Endodermal cell (in vitro differentiated cells): Measurements from ENCODE around the gene MERTK. TPM values are rescaled to one million over a fixed set of nuclear protein-coding genes. Genes with fewer than 3 reads are reported as not detected.
A peak's percentile ranks its signal among the peaks of the same experiment; 100 is the strongest.

Experiments
- DNase-seq: peaks from one replicate; pipeline ENCODE4 v3.0.0-alpha.2; 2017
- H3K27ac ChIP-seq: 2 replicates; pipeline ENCODE4 v1.5.1; 2013; ENCODE audit warnings: mild to moderate bottlenecking, low read depth, low read length, moderate library complexity
- H3K27me3 ChIP-seq: 2 replicates; pipeline ENCODE4 v1.6.1; 2013; ENCODE audit warnings: mild to moderate bottlenecking, low read length, moderate library complexity; ENCODE audit not compliant: insufficient read depth, control insufficient read depth, poor library complexity, severe bottlenecking
- H3K36me3 ChIP-seq: 2 replicates; pipeline ENCODE4 v1.7.0; 2013; ENCODE audit warnings: mild to moderate bottlenecking, low read length, moderate library complexity; ENCODE audit not compliant: control insufficient read depth, insufficient read depth
- H3K4me1 ChIP-seq: one replicate; pipeline ENCODE4 v1.7.0; 2013; ENCODE audit warnings: low read length; ENCODE audit not compliant: control insufficient read depth, insufficient read depth
- H3K4me3 ChIP-seq: 2 replicates; pipeline ENCODE4 v1.5.1; 2013; ENCODE audit warnings: mild to moderate bottlenecking, low read length, moderate library complexity
- H3K9ac ChIP-seq: 2 replicates; pipeline ENCODE4 v1.6.1; 2013; ENCODE audit warnings: mild to moderate bottlenecking, low read length, moderate library complexity; ENCODE audit not compliant: poor library complexity, severe bottlenecking; ENCODE audit errors: extremely low read depth
- H3K9me3 ChIP-seq: 2 replicates; pipeline ENCODE4 v1.6.1; 2013; ENCODE audit warnings: mild to moderate bottlenecking, low read length, moderate library complexity; ENCODE audit not compliant: control insufficient read depth
- H3K27ac Mint-ChIP-seq: 2 replicates; pipeline ENCODE4 v1.8.0; 2020; ENCODE audit warnings: mixed read lengths
- H3K27me3 Mint-ChIP-seq: 2 replicates; pipeline ENCODE4 v1.8.0; 2021; ENCODE audit warnings: mild to moderate bottlenecking, mixed read lengths; ENCODE audit not compliant: insufficient read depth
- H3K36me3 Mint-ChIP-seq: 2 replicates; pipeline ENCODE4 v1.8.0; 2020; ENCODE audit warnings: low read depth, mixed read lengths
- H3K4me1 Mint-ChIP-seq: 2 replicates; pipeline ENCODE4 v1.8.0; 2020; ENCODE audit warnings: mixed read lengths
- H3K4me3 Mint-ChIP-seq: 2 replicates; pipeline ENCODE4 v1.8.0; 2020; ENCODE audit warnings: mild to moderate bottlenecking, moderate library complexity, mixed read lengths
- H3K9me3 Mint-ChIP-seq: 2 replicates; pipeline ENCODE4 v1.8.0; 2020; ENCODE audit warnings: mild to moderate bottlenecking, mixed read lengths
- CTCF ChIP-seq: fragments of 200-600 bp; sonication (generic); conservative IDR thresholded peaks from 2 replicates; pipeline ENCODE4 v1.5.0; 2021; ENCODE audit warnings: antibody characterized with exemption, mild to moderate bottlenecking
- WGBS, 2 experiments: methylation state at CpG; one replicate each; pipeline versions ENCODE4 v1.1.5 to v1.1.7; 2013; ENCODE audit warnings: missing lambda C conversion rate in 2 of 2, mixed read lengths in 1 of 2; ENCODE audit not compliant: insufficient coverage in 1 of 2, insufficient read length in 1 of 2; 5-methylcytosine and 5-hydroxymethylcytosine counted together
- total RNA-seq, 2 donors: library from RNA; stranded (reverse); fragmentation: NEBNext Ultra II Directional in 1 of 2; extraction: Animal tissue kit (Norgen Biotek cat#: 25700) in 1 of 2; gene quantifications; 2 replicates in 1 of 2; 3 replicates in 1 of 2; pipeline ENCODE4 v1.2.1, GENCODE V29; 2021

The MERTK gene
- total RNA-seq, 2 donors from 2014 or later, result 22.3 to 36.6 TPM

- H3K36me3 Mint-ChIP-seq, result peaks cover 68% of the 10 kb centered on the region
- 84 to 100% methylated on average over 2 of the region's 2 CpGs for WGBS, 2 experiments
- no peak overlapping the region for H3K27ac ChIP-seq
Measured at GRCh38 chr2:111927723-111928122, 29.3 kb downstream of the MERTK start.

GRCh38 chr2:111930409-111930808 is 32.0 kb downstream of the MERTK start:
- TF ChIP-seq CTCF, result no peak
- Histone ChIP-seq H3K36me3 (peaks cover 70% of the 10 kb centered on the region), H3K4me3 (no peak overlapping the region), H3K27me3 (no peaks in the 10 kb centered on the region), H3K9ac (no peak overlapping the region), H3K27ac (no peak overlapping the region), H3K9me3 (peaks cover 27% of the 10 kb centered on the region), H3K4me1 (no peaks in the 10 kb centered on the region)
- Mint-ChIP-seq H3K36me3 (peaks cover 80% of the 10 kb centered on the region), H3K9me3 (peaks cover 16% of the 10 kb centered on the region), H3K4me1 (no peaks in the 10 kb centered on the region), H3K27me3 (no peaks in the 10 kb centered on the region), H3K4me3 (no peak overlapping the region), H3K27ac (no peak overlapping the region)
- whole genome bisulfite sequencing, 2 experiments, result 93% methylated on average over 6 of the region's 6 CpGs; no CpG with 5 or more reads in 1 of the 2 experiments
- DNase-seq, result peak; percentile 16

More at GRCh38 chr2:111927723-111928122, 29.3 kb downstream of the MERTK start:
- Histone ChIP-seq H3K9me3 (peaks cover 23% of the 10 kb centered on the region), H3K27me3 (no peaks in the 10 kb centered on the region), H3K4me1 (no peaks in the 10 kb centered on the region), H3K9ac (no peak overlapping the region), H3K4me3 (no peak overlapping the region), H3K36me3 (peaks cover 66% of the 10 kb centered on the region)
- DNase-seq, result no peak
- TF ChIP-seq CTCF, result no peak
- peaks cover 9% of the 10 kb centered on the region for H3K9me3 Mint-ChIP-seq
- H3K4me3 Mint-ChIP-seq, result no peak overlapping the region
- no peaks in the 10 kb centered on the region for H3K4me1 Mint-ChIP-seq
- H3K27me3 Mint-ChIP-seq, result no peaks in the 10 kb centered on the region
- H3K27ac Mint-ChIP-seq, result no peak overlapping the region

- DNase-seq, result no peak
- Histone ChIP-seq H3K27ac (no peak overlapping the region), H3K4me1 (no peaks in the 10 kb centered on the region), H3K27me3 (no peaks in the 10 kb centered on the region), H3K36me3 (peaks cover 70% of the 10 kb centered on the region), H3K9me3 (peaks cover 27% of the 10 kb centered on the region), H3K4me3 (no peak overlapping the region), H3K9ac (no peak overlapping the region)
- Mint-ChIP-seq H3K27ac (no peak overlapping the region), H3K4me3 (no peak overlapping the region), H3K4me1 (no peaks in the 10 kb centered on the region), H3K9me3 (peaks cover 16% of the 10 kb centered on the region), H3K36me3 (peaks cover 81% of the 10 kb centered on the region), H3K27me3 (no peaks in the 10 kb centered on the region)
- WGBS, 2 experiments, result 95 to 100% methylated on average over 1 to 2 of the region's 2 CpGs
- no peak for TF ChIP-seq CTCF
Measured at GRCh38 chr2:111930875-111931274, 32.5 kb downstream of the MERTK start.
